GM12878 (cell line): ENCODE measurements around the gene CMTM5. TPM values are rescaled to one million over a fixed set of nuclear protein-coding genes. Genes with fewer than 3 reads are reported as not detected.

Experiments
- ATAC-seq: fragments of 200-7000 bp; cut with Tn5 transposase; 3 replicates; pipeline ENCODE4 v1.9.1; 2020; ENCODE audit warnings: mild to moderate bottlenecking, moderate library complexity
- BruUV-seq: library from RNA; stranded (reverse); fragments of 400-500 nt; replicated peaks from 2 replicates; lab custom pipeline; 2021; lab: Mats Ljungman, UMichigan
- CTCF ChIA-PET: fragments of 300-600 bp; sonication (Branson Sonifier 250); formaldehyde crosslinking; extraction: SDS; loops from one replicate; lab custom pipeline; 2021; ENCODE audit warnings: inconsistent platforms; lab: Yijun Ruan, JAX
- POLR2A ChIA-PET: fragments of 350-600 bp; formaldehyde crosslinking; extraction: SDS; loops from one replicate; lab custom pipeline; 2021; ENCODE audit warnings: inconsistent platforms; lab: Charles Lee
- RAD21 ChIA-PET: fragments of 300-600 bp; sonication (Branson Sonifier 250); formaldehyde crosslinking; loops from one replicate; lab custom pipeline; 2023; ENCODE audit warnings: antibody characterized with exemption; ENCODE audit not compliant: unreplicated experiment; lab: Charles Lee
- SMC1A ChIA-PET: fragments of 300-600 bp; sonication (Branson Sonifier 250); formaldehyde crosslinking; loops from one replicate; lab custom pipeline; 2023; ENCODE audit not compliant: unreplicated experiment, uncharacterized antibody; lab: Charles Lee
- DNase-seq: peaks from one replicate; pipeline ENCODE4 v3.0.0-alpha.2; 2011; ENCODE audit warnings: low read depth, low spot score
- FAIRE-seq: peaks from 3 replicates; lab custom pipeline; 2011; peaks lifted over from hg19 to GRCh38; lab: Jason Lieb, UNC
- H2AFZ ChIP-seq: 2 replicates; pipeline ENCODE4 v1.6.0; 2011; ENCODE audit warnings: low read depth, low read length, control low read depth; ENCODE audit not compliant: control insufficient read depth
- H3K27ac ChIP-seq: 2 replicates; pipeline ENCODE4 v1.5.1; 2011; ENCODE audit warnings: control low read depth; ENCODE audit not compliant: control insufficient read depth, insufficient read depth
- H3K27me3 ChIP-seq, 2 experiments: replicated peaks in 1 of 2; 2 replicates each; pipeline versions ENCODE4 v1.6.0 to v1.6.1; 2011; ENCODE audit warnings: low read length in 1 of 2; ENCODE audit not compliant: control insufficient read depth in 2 of 2, insufficient read depth in 2 of 2
- H3K36me3 ChIP-seq, 2 experiments: 2 replicates each; pipeline ENCODE4 v1.5.1; 2011; ENCODE audit warnings: low read length in 1 of 2; ENCODE audit not compliant: control insufficient read depth in 2 of 2, insufficient read depth in 2 of 2
- H3K4me1 ChIP-seq: 2 replicates; pipeline ENCODE4 v1.6.1; 2011; ENCODE audit warnings: mild to moderate bottlenecking, low read length, moderate library complexity, mixed read lengths; ENCODE audit not compliant: control insufficient read depth, insufficient read depth
- H3K4me2 ChIP-seq: 2 replicates; pipeline ENCODE4 v1.6.0; 2011; ENCODE audit warnings: control low read depth; ENCODE audit not compliant: control insufficient read depth, insufficient read depth
- H3K4me3 ChIP-seq: fragments of 200-600 bp; sonication (generic); 2 replicates; pipeline ENCODE4 v1.5.1; 2016
- H3K79me2 ChIP-seq: 2 replicates; pipeline ENCODE4 v1.6.0; 2011; ENCODE audit warnings: low read length; ENCODE audit not compliant: control insufficient read depth, insufficient read depth
- H3K9ac ChIP-seq: 2 replicates; pipeline ENCODE4 v1.8.0; 2011; ENCODE audit warnings: low read length, control low read depth, mixed read lengths; ENCODE audit not compliant: control insufficient read depth, insufficient read depth
- H3K9me3 ChIP-seq: replicated peaks from 3 replicates; pipeline ENCODE4 v1.5.1; 2011; ENCODE audit warnings: mild to moderate bottlenecking, low read length; ENCODE audit not compliant: control insufficient read depth, insufficient read depth
- H4K20me1 ChIP-seq: 2 replicates; pipeline ENCODE4 v1.6.0; 2011; ENCODE audit not compliant: control insufficient read depth, insufficient read depth
- WGBS: methylation state at CpG from one replicate; pipeline ENCODE4 v1.1.6; 2016; ENCODE audit warnings: low lambda C conversion rate; ENCODE audit not compliant: insufficient replicate concordance, insufficient coverage; ENCODE audit errors: missing lambda C conversion rate; 5-methylcytosine and 5-hydroxymethylcytosine counted together
- in situ Hi-C: fragments of 300-500 bp; cut with MboI; formaldehyde crosslinking; loops from 9 replicates; pipeline ENCODE4 v1.14.3; 2018; ENCODE audit warnings: mixed read lengths
- intact Hi-C: fragments of 100-400 bp; cut with micrococcal nuclease; formaldehyde crosslinking; loops from one replicate; pipeline ENCODE4 v1.14.2; 2022; ENCODE audit not compliant: unreplicated experiment
- polyA plus RNA-seq, 11 experiments: library from polyadenylated mRNA; depleted of rRNA in 4 of 11; unstranded in 6 of 11; stranded (reverse) in 5 of 11; fragments of >200 nt; fragmentation: Nextera tagmentation in 4 of 11; fragmentation: Illumina TruSeq in 1 of 11; extraction: Ambion mirVana in 4 of 11; extraction: Trizol in 1 of 11; gene quantifications; 1 replicate in 1 of 11; 2 replicates in 10 of 11; pipeline versions ENCODE4 v1.2.1 to v1.2.3, GENCODE V29; 2011 to 2016; ENCODE audit warnings: inconsistent platforms in 2 of 11, missing spikeins in 2 of 11, low read depth in 1 of 11
- total RNA-seq, 4 experiments: library from RNA; depleted of rRNA in 3 of 4; stranded (reverse); fragments of >200 nt in 3 of 4; fragmentation: Illumina TruSeq in 1 of 4; extraction: Trizol in 1 of 4; gene quantifications; 2 replicates each; pipeline versions ENCODE4 v1.2.1 to v1.2.3, GENCODE V29; 2013 to 2021
- TF ChIP-seq, protein P1 (sequence below): fragments of 450-650 bp; IDR thresholded peaks from 2 replicates; pipeline ENCODE4 v1.6.1; 2017; ENCODE audit warnings: mild to moderate bottlenecking, moderate library complexity

The CMTM5 gene
- total and polyA plus RNA-seq, 10 of the 15 experiments (the other 5 are each of a cell fraction or from before 2014, with no cell fraction given): not detected

DNA sequence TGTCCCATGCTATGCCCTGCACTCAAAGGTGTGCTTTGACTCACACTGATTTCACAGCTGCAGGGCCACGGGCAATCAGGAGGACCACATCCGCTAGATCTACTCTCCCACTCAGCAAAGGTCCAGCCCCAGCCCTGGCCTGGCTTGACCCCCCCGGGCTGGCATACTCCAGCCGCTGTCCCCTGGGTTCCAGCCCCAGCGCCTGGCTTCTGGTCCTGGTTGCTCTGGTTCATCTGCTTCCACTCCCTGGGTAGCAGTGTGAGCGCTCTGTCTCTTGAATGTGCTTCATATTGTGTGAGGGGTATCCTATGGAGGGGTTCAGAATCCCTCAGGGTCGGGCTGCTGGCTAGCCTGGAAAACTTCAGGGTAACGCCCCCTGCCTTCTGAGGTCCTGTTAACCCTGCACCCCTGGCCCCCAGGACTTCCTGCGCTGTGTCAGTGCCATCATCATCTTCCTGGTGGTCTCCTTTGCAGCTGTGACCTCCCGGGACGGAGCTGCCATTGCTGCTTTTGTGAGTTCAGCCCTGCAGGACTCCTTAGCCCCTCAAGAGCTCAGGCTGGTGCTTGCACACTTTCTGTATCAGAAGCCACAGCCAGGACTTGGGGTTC is 1.9 kb downstream of the CMTM5 start:
- DNase-seq (no peak), FAIRE-seq (no peak)
- no peak overlapping the region for H3K9ac ChIP-seq
- no peak overlapping the region for H3K27ac ChIP-seq
- H3K9me3 ChIP-seq: no peaks in the 10 kb centered on the region
- H2AFZ ChIP-seq: no peak overlapping the region
- no peaks in the 10 kb centered on the region for H3K4me1 ChIP-seq
- no peaks in the 10 kb centered on the region for H3K79me2 ChIP-seq
- POLR2A ChIA-PET: no interaction called here
- H3K4me2 ChIP-seq: no peak overlapping the region
- TF ChIP-seq, protein P1, sequence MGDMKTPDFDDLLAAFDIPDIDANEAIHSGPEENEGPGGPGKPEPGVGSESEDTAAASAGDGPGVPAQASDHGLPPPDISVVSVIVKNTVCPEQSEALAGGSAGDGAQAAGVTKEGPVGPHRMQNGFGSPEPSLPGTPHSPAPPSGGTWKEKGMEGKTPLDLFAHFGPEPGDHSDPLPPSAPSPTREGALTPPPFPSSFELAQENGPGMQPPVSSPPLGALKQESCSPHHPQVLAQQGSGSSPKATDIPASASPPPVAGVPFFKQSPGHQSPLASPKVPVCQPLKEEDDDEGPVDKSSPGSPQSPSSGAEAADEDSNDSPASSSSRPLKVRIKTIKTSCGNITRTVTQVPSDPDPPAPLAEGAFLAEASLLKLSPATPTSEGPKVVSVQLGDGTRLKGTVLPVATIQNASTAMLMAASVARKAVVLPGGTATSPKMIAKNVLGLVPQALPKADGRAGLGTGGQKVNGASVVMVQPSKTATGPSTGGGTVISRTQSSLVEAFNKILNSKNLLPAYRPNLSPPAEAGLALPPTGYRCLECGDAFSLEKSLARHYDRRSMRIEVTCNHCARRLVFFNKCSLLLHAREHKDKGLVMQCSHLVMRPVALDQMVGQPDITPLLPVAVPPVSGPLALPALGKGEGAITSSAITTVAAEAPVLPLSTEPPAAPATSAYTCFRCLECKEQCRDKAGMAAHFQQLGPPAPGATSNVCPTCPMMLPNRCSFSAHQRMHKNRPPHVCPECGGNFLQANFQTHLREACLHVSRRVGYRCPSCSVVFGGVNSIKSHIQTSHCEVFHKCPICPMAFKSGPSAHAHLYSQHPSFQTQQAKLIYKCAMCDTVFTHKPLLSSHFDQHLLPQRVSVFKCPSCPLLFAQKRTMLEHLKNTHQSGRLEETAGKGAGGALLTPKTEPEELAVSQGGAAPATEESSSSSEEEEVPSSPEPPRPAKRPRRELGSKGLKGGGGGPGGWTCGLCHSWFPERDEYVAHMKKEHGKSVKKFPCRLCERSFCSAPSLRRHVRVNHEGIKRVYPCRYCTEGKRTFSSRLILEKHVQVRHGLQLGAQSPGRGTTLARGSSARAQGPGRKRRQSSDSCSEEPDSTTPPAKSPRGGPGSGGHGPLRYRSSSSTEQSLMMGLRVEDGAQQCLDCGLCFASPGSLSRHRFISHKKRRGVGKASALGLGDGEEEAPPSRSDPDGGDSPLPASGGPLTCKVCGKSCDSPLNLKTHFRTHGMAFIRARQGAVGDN: no peak
- TF ChIP-seq, all 136 proteins: peak for 0
- ChIA-PET RAD21 (interaction anchor here (2.3 kb wide), 1 partner anchor 51 kb away, joined by 5 read pairs; no protein-coding TSS in a partner anchor), SMC1A (interaction anchor here (1.1 to 2.1 kb wide), 2 partner anchors 115 to 258 kb away, joined by 5 to 11 read pairs; no protein-coding TSS in a partner anchor), CTCF (interaction anchor here (0.6 to 5.7 kb wide), 8 partner anchors 19 to 310 kb away, joined by 3 to 52 read pairs (median 4); partner anchors contain the start of gene CEBPE)
- Histone ChIP-seq H3K36me3 (no peaks in the 10 kb centered on the region), H4K20me1 (no peaks in the 10 kb centered on the region), H3K27me3 (no peaks in the 10 kb centered on the region; a peak in 1 of 4 replicates), H3K4me3 (no peak overlapping the region)
- in situ Hi-C loops (no loop called here), intact Hi-C loops (no loop called here)
- BruUV-seq: no TSS peak
- ATAC-seq: no peak
- 29% methylated on average over 11 of the region's 11 CpGs for WGBS
